Kidney epithelial cell (primary cell): ENCODE data around the gene BMAL1. TPM values are rescaled to one million over a fixed set of nuclear protein-coding genes. Genes with fewer than 3 reads are reported as not detected.

ENCODE experiments used
- DNase-seq: peaks from one replicate; pipeline ENCODE4 v3.0.0-alpha.2; 2010; ENCODE audit warnings: low read depth
- H3K27me3 ChIP-seq: 2 replicates; pipeline ENCODE4 v1.6.0; 2011; ENCODE audit warnings: low read length; ENCODE audit not compliant: control insufficient read depth, insufficient read depth
- H3K36me3 ChIP-seq: 2 replicates; pipeline ENCODE4 v1.5.1; 2011; ENCODE audit warnings: low read length; ENCODE audit not compliant: control insufficient read depth, insufficient read depth
- H3K4me3 ChIP-seq: 2 replicates; pipeline ENCODE4 v1.5.1; 2011; ENCODE audit warnings: low read depth, mild to moderate bottlenecking, control low read depth, low read length
- total RNA-seq: library from RNA; depleted of rRNA; stranded (reverse); fragments of >200 nt; gene quantifications from 2 replicates; pipeline ENCODE4 v1.2.3, GENCODE V29; 2015
- TF ChIP-seq, protein P1 (sequence below): IDR thresholded peaks from 2 replicates; pipeline ENCODE4 v1.5.1; 2011; ENCODE audit warnings: mild to moderate bottlenecking, moderate library complexity, low read length, control low read depth, inconsistent platforms; ENCODE audit not compliant: insufficient read depth, poor library complexity, severe bottlenecking

BMAL1 gene
- total RNA-seq, 1 donor from 2014 or later, result 15.0 TPM

DNA sequence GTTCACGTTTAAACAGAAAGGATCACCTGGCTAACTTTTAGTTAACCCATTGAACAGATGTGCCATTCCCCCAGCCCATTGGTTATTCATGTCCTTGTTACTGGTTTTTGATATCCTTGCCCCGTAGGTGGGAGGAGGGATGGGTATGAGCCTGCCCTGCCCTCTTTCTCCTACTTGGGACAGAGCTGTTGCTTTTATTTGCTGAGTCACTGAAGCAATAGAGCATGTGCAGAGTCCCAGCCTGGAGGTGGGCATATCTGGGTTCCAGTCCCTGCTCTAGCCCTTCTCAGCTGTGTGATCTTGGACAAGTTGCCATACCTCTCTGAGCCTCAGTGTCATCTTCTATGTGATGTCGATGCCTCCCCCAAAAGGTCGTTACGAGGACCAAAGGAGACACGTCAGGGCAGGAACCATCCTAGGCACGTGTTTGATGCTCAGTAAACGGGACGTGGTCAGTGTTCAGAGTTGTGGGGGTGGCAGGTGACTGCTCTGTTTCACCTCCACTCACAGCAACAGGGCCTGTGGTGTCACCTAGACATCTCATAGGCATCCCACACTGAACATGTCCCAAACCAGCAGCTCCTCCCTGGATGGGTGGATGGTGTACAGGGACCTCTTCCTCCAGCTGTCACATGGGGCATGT, 61.0 kb downstream of the BMAL1 start:
- H3K4me3 ChIP-seq, result no peak overlapping the region
- no peaks in the 10 kb centered on the region for H3K27me3 ChIP-seq
- DNase-seq, result no peak
- TF ChIP-seq, protein P1, sequence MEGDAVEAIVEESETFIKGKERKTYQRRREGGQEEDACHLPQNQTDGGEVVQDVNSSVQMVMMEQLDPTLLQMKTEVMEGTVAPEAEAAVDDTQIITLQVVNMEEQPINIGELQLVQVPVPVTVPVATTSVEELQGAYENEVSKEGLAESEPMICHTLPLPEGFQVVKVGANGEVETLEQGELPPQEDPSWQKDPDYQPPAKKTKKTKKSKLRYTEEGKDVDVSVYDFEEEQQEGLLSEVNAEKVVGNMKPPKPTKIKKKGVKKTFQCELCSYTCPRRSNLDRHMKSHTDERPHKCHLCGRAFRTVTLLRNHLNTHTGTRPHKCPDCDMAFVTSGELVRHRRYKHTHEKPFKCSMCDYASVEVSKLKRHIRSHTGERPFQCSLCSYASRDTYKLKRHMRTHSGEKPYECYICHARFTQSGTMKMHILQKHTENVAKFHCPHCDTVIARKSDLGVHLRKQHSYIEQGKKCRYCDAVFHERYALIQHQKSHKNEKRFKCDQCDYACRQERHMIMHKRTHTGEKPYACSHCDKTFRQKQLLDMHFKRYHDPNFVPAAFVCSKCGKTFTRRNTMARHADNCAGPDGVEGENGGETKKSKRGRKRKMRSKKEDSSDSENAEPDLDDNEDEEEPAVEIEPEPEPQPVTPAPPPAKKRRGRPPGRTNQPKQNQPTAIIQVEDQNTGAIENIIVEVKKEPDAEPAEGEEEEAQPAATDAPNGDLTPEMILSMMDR, result no peak
- H3K36me3 ChIP-seq, result no peaks in the 10 kb centered on the region

DNA sequence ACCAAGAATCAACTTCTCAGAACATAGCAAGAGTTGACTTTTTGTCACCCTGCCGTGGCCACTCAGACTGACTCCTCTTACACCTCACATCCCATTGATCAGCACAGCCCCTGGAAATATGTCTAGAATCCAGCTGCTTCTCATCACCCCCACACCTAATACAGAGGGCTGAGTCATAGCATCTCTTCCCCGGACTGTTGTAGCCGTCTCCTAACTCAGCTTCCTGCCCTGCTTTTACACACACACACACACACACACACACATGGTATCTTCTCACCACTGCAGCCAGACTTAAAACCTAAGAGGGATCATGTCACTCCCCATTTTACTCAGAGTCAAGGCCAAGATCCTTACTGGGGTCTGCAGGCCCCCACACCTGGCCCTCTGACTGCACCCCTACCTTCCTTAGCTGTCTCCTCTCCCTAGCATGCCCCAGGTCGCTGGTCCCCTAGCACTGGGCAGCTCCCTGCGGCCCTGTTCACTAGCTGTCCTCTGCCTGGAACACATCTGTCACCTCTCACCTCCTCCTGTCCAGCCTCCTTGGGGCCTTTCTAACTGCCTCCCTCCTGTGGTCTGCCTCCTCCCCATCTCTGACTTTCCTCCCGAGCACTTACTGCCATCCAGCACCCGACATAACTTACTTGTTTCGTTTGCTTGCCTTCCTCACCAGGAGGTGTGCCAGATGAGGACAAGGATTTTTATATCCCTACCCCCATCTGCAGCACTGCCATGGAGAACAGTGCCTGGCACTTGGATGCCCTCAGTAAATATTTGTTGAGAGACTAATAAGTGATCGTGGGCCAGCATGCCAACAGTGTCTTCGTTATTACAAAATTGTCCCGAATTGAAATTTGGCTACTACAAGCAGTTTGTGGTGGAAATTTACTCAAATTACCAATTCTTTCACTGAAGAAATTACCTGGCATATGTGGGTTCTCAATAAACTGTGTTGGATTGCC, 61.9 kb downstream of the BMAL1 start:
- Histone ChIP-seq H3K27me3 (no peaks in the 10 kb centered on the region), H3K36me3 (no peaks in the 10 kb centered on the region), H3K4me3 (no peak overlapping the region)
- peak; percentile 74 for DNase-seq
- TF ChIP-seq, protein P1, result no peak

DNA sequence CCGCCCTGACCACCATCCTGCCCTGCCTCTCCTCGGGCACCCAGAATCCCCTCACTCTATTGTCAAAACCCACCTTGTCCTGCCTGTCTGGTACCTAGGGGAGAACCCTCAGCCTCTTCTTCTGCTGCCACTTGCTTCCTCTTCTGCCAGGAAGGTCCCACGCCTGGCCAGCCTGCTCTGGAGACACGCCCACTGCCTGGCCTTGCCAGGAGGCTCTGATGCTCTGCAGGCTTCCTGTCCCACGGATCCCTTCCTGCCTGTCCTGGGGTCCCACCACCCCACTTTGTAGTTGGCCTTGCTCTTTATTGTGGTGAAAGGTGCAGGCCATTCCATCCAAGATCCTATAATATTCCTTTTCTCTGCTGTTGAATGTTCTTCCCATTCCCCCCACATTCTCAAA, 63.4 kb downstream of the BMAL1 start:
- Histone ChIP-seq H3K27me3 (no peaks in the 10 kb centered on the region), H3K4me3 (no peak overlapping the region), H3K36me3 (no peaks in the 10 kb centered on the region)
- no peak for DNase-seq
- TF ChIP-seq, protein P1, result no peak

DNA sequence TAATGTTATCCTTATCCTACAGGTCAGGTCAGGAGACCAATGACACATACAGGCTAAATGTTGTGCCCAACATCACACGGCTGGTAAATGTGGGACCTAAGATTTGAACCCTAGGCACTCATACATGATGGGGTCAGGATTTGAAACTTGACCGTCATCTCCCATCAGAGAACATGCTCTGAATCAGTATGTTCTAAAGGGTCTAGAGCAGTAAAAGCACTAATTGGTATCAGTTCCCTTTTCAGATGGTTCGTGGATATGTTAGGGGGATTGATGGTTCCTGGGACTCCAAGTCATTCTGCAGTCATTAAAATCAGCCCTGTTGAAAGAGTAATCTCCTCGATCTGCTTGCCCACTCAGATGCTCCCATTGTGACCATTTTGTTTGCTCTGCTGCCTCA, 65.5 kb downstream of the BMAL1 start:
- no peak for DNase-seq
- TF ChIP-seq, protein P1, result no peak
- H3K27me3 ChIP-seq, result no peaks in the 10 kb centered on the region
- H3K36me3 ChIP-seq, result no peaks in the 10 kb centered on the region
- H3K4me3 ChIP-seq, result no peak overlapping the region

DNA sequence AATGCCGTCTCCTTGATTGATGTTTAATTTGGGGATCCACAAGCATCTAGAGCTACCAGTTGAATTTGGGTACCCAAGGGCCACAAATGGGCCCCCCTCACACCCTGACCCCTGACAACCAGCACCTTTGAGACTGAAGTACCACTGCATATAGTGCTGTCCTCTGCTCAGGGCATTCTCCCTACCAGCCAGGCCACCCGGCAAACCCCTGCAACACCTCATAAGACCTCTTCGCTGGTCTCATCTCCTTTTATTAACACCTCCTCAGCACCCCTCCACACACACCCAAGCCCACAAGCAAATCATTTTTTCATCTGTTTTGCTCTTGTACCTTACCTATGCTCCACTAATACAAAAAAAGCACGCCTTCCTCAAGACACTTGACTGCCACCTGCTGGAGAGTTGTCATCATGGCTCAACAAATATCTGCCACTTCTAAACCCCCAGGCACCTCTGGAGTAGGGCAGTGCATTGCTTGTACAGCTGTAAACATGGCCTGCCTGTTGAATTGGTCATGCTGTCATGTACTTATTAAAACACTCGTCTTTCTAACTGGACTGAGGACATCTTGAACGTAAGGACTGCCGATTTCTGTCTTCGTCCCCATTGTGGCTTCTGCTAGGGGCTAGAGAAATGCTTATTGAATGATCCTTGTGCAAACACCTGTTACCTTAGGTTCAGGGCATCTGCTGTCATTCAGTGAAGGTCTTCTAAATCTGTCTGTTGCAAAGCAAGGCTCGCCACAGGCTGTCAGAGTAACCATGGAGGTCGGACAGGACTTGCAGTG, 66.5 kb downstream of the BMAL1 start:
- no peaks in the 10 kb centered on the region for H3K27me3 ChIP-seq
- H3K4me3 ChIP-seq, result no peak overlapping the region
- TF ChIP-seq, protein P1, result peak; percentile 82
- H3K36me3 ChIP-seq, result no peaks in the 10 kb centered on the region
- no peak for DNase-seq
